Loucy (cell line): ENCODE results near the gene EBP.
A peak's percentile ranks its signal among the peaks of the same experiment; 100 is the strongest.

Experiments
- H2AFZ ChIP-seq: fragments of 200-600 bp; sonication (generic); 2 replicates; pipeline ENCODE4 v1.6.0; 2016; ENCODE audit warnings: antibody characterized with exemption, mild to moderate bottlenecking, low read length, moderate library complexity
- H3F3A ChIP-seq: fragments of 200-600 bp; 2 replicates; pipeline ENCODE4 v1.6.0; 2016; ENCODE audit warnings: antibody characterized with exemption, low read depth, mild to moderate bottlenecking
- H3K27me3 ChIP-seq: fragments of 200-600 bp; sonication (generic); 2 replicates; pipeline ENCODE4 v1.6.1; 2014; ENCODE audit warnings: low read length, mild to moderate bottlenecking; ENCODE audit not compliant: insufficient read depth, poor library complexity, severe bottlenecking
- H3K36me3 ChIP-seq: fragments of 200-600 bp; sonication (generic); 2 replicates; pipeline ENCODE4 v1.6.1; 2016; ENCODE audit warnings: low read length; ENCODE audit not compliant: insufficient read depth
- H3K4me1 ChIP-seq: fragments of 200-600 bp; sonication (generic); 2 replicates; pipeline ENCODE4 v1.5.1; 2014; ENCODE audit warnings: low read length, mild to moderate bottlenecking; ENCODE audit not compliant: insufficient read depth, poor library complexity, severe bottlenecking
- H3K4me2 ChIP-seq: fragments of 200-600 bp; sonication (generic); 2 replicates; pipeline ENCODE4 v1.6.0; 2014; ENCODE audit warnings: antibody characterized with exemption, low read length, low read depth, mild to moderate bottlenecking; ENCODE audit not compliant: poor library complexity, severe bottlenecking
- H3K4me3 ChIP-seq: fragments of 200-600 bp; sonication (generic); 2 replicates; pipeline ENCODE4 v1.5.1; 2014; ENCODE audit warnings: low read length, mild to moderate bottlenecking, mixed read lengths; ENCODE audit not compliant: poor library complexity, severe bottlenecking
- H3K79me2 ChIP-seq: fragments of 200-600 bp; sonication (generic); 2 replicates; pipeline ENCODE4 v1.6.1; 2014; ENCODE audit warnings: low read length; ENCODE audit not compliant: insufficient read depth
- H3K9ac ChIP-seq: fragments of 200-600 bp; sonication (generic); 2 replicates; pipeline ENCODE4 v1.6.0; 2014; ENCODE audit warnings: mild to moderate bottlenecking, low read depth, low read length, moderate library complexity; ENCODE audit not compliant: poor library complexity, severe bottlenecking
- H3K9me2 ChIP-seq: fragments of 200-600 bp; sonication (generic); replicated peaks from 2 replicates; pipeline ENCODE4 v1.6.1; 2016; ENCODE audit warnings: low read depth, low read length, mixed read lengths
- H3K9me3 ChIP-seq: fragments of 200-600 bp; sonication (generic); 2 replicates; pipeline ENCODE4 v1.6.1; 2014; ENCODE audit warnings: mild to moderate bottlenecking, antibody characterized with exemption, low read length, low read depth; ENCODE audit not compliant: insufficient read depth
- H4K20me1 ChIP-seq: fragments of 200-600 bp; sonication (generic); 2 replicates; pipeline ENCODE4 v1.6.0; 2014; ENCODE audit warnings: antibody characterized with exemption, low read length, mild to moderate bottlenecking; ENCODE audit not compliant: insufficient read depth, poor library complexity, severe bottlenecking
- CTCF ChIP-seq: fragments of 200-600 bp; sonication (generic); conservative IDR thresholded peaks from 2 replicates; pipeline ENCODE4 v1.5.1; 2014; ENCODE audit warnings: mild to moderate bottlenecking, antibody characterized with exemption, low read length
- EZH2phosphoT487 ChIP-seq: fragments of 200-600 bp; IDR thresholded peaks from 2 replicates; pipeline ENCODE4 v1.6.1; 2018; ENCODE audit warnings: antibody characterized with exemption, mild to moderate bottlenecking, moderate library complexity, borderline replicate concordance

EBP gene

GRCh38 chrX:48493890-48494364 is 27.7 kb upstream of the EBP start:
- no peaks in the 10 kb centered on the region for H3K79me2 ChIP-seq
- H3K4me2 ChIP-seq = no peak overlapping the region
- H2AFZ ChIP-seq = no peak overlapping the region
- H4K20me1 ChIP-seq = no peaks in the 10 kb centered on the region
- H3K4me1 ChIP-seq = no peaks in the 10 kb centered on the region
- no peaks in the 10 kb centered on the region for H3K36me3 ChIP-seq
- no peaks in the 10 kb centered on the region for H3K27me3 ChIP-seq
- H3K9me2 ChIP-seq = no peaks in the 10 kb centered on the region
- H3K9me3 ChIP-seq = no peaks in the 10 kb centered on the region
- no peak overlapping the region for H3K4me3 ChIP-seq
- TF ChIP-seq CTCF (peak; percentile 35), EZH2phosphoT487 (no peak)
- no peaks in the 10 kb centered on the region for H3F3A ChIP-seq
- no peak overlapping the region for H3K9ac ChIP-seq

GRCh38 chrX:48496660-48497059 is 24.9 kb upstream of the EBP start:
- Histone ChIP-seq H3K9ac (no peak overlapping the region), H2AFZ (no peak overlapping the region), H3K4me2 (no peak overlapping the region), H3F3A (no peaks in the 10 kb centered on the region), H3K9me2 (no peaks in the 10 kb centered on the region), H3K36me3 (no peaks in the 10 kb centered on the region), H4K20me1 (no peaks in the 10 kb centered on the region), H3K4me1 (no peaks in the 10 kb centered on the region), H3K27me3 (no peaks in the 10 kb centered on the region), H3K79me2 (no peaks in the 10 kb centered on the region), H3K4me3 (no peak overlapping the region), H3K9me3 (no peaks in the 10 kb centered on the region)
- TF ChIP-seq CTCF = no peak
- no peak for TF ChIP-seq EZH2phosphoT487

GRCh38 chrX:48497871-48498270 is 23.7 kb upstream of the EBP start:
- TF ChIP-seq EZH2phosphoT487 (no peak), CTCF (no peak)
- Histone ChIP-seq H3K9me2 (no peaks in the 10 kb centered on the region), H3K27me3 (no peaks in the 10 kb centered on the region), H3K9ac (no peak overlapping the region), H3K4me3 (no peak overlapping the region), H3K4me1 (no peaks in the 10 kb centered on the region), H3K9me3 (no peaks in the 10 kb centered on the region), H3K79me2 (no peaks in the 10 kb centered on the region), H3K4me2 (no peak overlapping the region), H3K36me3 (no peaks in the 10 kb centered on the region), H3F3A (no peaks in the 10 kb centered on the region), H4K20me1 (no peaks in the 10 kb centered on the region), H2AFZ (no peak overlapping the region)
